Keratinocyte (primary cell): ENCODE results near the gene DDX41. TPM values are rescaled to one million over a fixed set of nuclear protein-coding genes. Genes with fewer than 3 reads are reported as not detected.

Source experiments
- DNase-seq: peaks from one replicate; pipeline ENCODE4 v3.0.0-alpha.2; 2011; ENCODE audit warnings: low read depth, missing footprints, low spot score
- FAIRE-seq: peaks from 2 replicates; lab custom pipeline; 2011; peaks lifted over from hg19 to GRCh38; lab: Jason Lieb, UNC
- H2AFZ ChIP-seq: 2 replicates; pipeline ENCODE4 v1.6.0; 2012; ENCODE audit warnings: low read length, control low read depth, inconsistent platforms; ENCODE audit not compliant: control insufficient read depth
- H3K27ac ChIP-seq: 2 replicates; pipeline ENCODE4 v1.5.1; 2011; ENCODE audit warnings: low read length; ENCODE audit not compliant: control insufficient read depth, insufficient read depth
- H3K27me3 ChIP-seq: 3 replicates; pipeline ENCODE4 v1.6.0; 2011; ENCODE audit warnings: low read length; ENCODE audit not compliant: control insufficient read depth, insufficient read depth; ENCODE audit errors: extremely low read depth
- H3K36me3 ChIP-seq, 2 experiments: 2 replicates in 1 of 2; 3 replicates in 1 of 2; pipeline ENCODE4 v1.5.1; 2011; ENCODE audit warnings: low read length in 2 of 2, mild to moderate bottlenecking in 1 of 2; ENCODE audit not compliant: control insufficient read depth in 2 of 2, insufficient read depth in 2 of 2; ENCODE audit errors: extremely low read depth in 1 of 2
- H3K4me1 ChIP-seq: 3 replicates; pipeline ENCODE4 v1.5.1; 2011; ENCODE audit warnings: low read length; ENCODE audit not compliant: control insufficient read depth, insufficient read depth; ENCODE audit errors: extremely low read depth
- H3K4me2 ChIP-seq: 3 replicates; pipeline ENCODE4 v1.6.0; 2011; ENCODE audit warnings: low read depth, low read length; ENCODE audit not compliant: control insufficient read depth, insufficient read depth; ENCODE audit errors: extremely low read depth
- H3K4me3 ChIP-seq, 3 experiments: fragments of 200-600 bp in 1 of 3; sonication (generic) in 1 of 3; 2 replicates in 2 of 3; 3 replicates in 1 of 3; pipeline ENCODE4 v1.5.1; 2011 to 2016; ENCODE audit warnings: low read length in 3 of 3, mild to moderate bottlenecking in 3 of 3, control low read depth in 2 of 3, inconsistent platforms in 1 of 3, low read depth in 1 of 3, mixed read lengths in 1 of 3, mixed run types in 1 of 3, moderate library complexity in 1 of 3; ENCODE audit not compliant: control insufficient read depth in 2 of 3, insufficient read depth in 2 of 3; ENCODE audit errors: extremely low read depth in 1 of 3
- H3K79me2 ChIP-seq: 2 replicates; pipeline ENCODE4 v1.6.0; 2012; ENCODE audit warnings: low read length; ENCODE audit not compliant: control insufficient read depth, insufficient read depth
- H3K9ac ChIP-seq: 3 replicates; pipeline ENCODE4 v1.6.0; 2011; ENCODE audit warnings: low read length; ENCODE audit not compliant: control insufficient read depth, insufficient read depth; ENCODE audit errors: extremely low read depth
- H3K9me1 ChIP-seq: 3 replicates; pipeline ENCODE4 v1.6.0; 2011; ENCODE audit warnings: low read length; ENCODE audit not compliant: control insufficient read depth, insufficient read depth; ENCODE audit errors: extremely low read depth
- H3K9me3 ChIP-seq: 2 replicates; pipeline ENCODE4 v1.5.1; 2012; ENCODE audit warnings: low read depth, low read length; ENCODE audit not compliant: control insufficient read depth
- H4K20me1 ChIP-seq: 3 replicates; pipeline ENCODE4 v1.6.0; 2011; ENCODE audit warnings: low read length; ENCODE audit not compliant: control insufficient read depth, insufficient read depth; ENCODE audit errors: extremely low read depth
- EZH2 ChIP-seq: IDR thresholded peaks from one replicate; pipeline ENCODE4 v1.6.1; 2012; ENCODE audit warnings: inconsistent platforms, mild to moderate bottlenecking, low read length, moderate library complexity
- dilution Hi-C: fragments of 300-500 bp; cut with MboI; formaldehyde crosslinking; loops from one replicate; pipeline ENCODE4 v1.7.0; 2020; ENCODE audit warnings: low sequenced_read_pairs; ENCODE audit not compliant: extremely low pct_ligation_motif_present
- polyA plus RNA-seq, 5 experiments: library from polyadenylated mRNA; depleted of rRNA in 3 of 5; stranded (reverse) in 3 of 5; stranded (forward) in 1 of 5; unstranded in 1 of 5; fragments of >200 nt; gene quantifications; 1 replicate in 1 of 5; 2 replicates in 3 of 5; 3 replicates in 1 of 5; pipeline versions ENCODE4 v1.2.1 to v1.2.3, GENCODE V29; 2011 to 2012; ENCODE audit warnings: missing spikeins in 2 of 5, low read depth in 1 of 5, low replicate concordance in 1 of 5
- TF ChIP-seq, protein P1 (sequence below), 3 experiments: IDR thresholded peaks in 1 of 3; conservative IDR thresholded peaks in 1 of 3; optimal IDR thresholded peaks in 1 of 3; 2 replicates in 2 of 3; 3 replicates in 1 of 3; pipeline versions ENCODE3 to v1.5.1; 2011; ENCODE audit warnings: low read length in 3 of 3, mild to moderate bottlenecking in 3 of 3, moderate library complexity in 2 of 3, control low read depth in 1 of 3, inconsistent platforms in 1 of 3; ENCODE audit not compliant: insufficient read depth in 2 of 3; ENCODE audit errors: extremely low read depth in 1 of 3

DDX41 gene
- polyA plus RNA-seq, 1 donor (not counting 4 experiments of a cell fraction or from before 2014, with no cell fraction given): 71.3 TPM

DNA sequence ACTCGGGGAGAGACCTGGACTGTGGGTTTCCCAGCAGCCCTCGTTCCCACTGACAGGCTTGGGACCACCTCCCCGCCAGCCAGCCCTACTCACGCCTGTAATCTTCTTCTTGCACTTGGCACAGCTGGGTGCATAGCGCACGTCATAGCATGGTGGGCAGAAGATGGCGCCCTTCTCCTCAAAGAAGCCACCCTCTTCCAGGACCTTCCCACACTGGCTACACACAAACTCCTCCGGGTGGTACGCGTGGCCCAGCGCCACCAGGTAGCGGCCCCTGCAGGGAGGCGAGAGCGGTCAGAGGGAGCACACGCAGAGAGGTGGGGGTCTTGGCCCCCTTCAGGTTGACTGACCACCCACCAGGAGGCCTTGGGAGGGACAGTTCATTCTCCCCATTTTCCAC is 28.8 kb downstream of the DDX41 start:
- Histone ChIP-seq H2AFZ (no peak overlapping the region), H3K36me3 (peaks cover 47 to 55% of the 10 kb centered on the region in 2 experiments), H4K20me1 (peaks cover 7% of the 10 kb centered on the region), H3K9me3 (no peaks in the 10 kb centered on the region), H3K4me1 (no peaks in the 10 kb centered on the region), H3K27me3 (no peaks in the 10 kb centered on the region), H3K9me1 (no peaks in the 10 kb centered on the region), H3K4me2 (no peak overlapping the region), H3K9ac (no peak overlapping the region), H3K27ac (no peak overlapping the region), H3K79me2 (peaks cover 14% of the 10 kb centered on the region), H3K4me3 (no peak overlapping the region)
- dilution Hi-C loops: no loop called here
- TF ChIP-seq, protein P1, sequence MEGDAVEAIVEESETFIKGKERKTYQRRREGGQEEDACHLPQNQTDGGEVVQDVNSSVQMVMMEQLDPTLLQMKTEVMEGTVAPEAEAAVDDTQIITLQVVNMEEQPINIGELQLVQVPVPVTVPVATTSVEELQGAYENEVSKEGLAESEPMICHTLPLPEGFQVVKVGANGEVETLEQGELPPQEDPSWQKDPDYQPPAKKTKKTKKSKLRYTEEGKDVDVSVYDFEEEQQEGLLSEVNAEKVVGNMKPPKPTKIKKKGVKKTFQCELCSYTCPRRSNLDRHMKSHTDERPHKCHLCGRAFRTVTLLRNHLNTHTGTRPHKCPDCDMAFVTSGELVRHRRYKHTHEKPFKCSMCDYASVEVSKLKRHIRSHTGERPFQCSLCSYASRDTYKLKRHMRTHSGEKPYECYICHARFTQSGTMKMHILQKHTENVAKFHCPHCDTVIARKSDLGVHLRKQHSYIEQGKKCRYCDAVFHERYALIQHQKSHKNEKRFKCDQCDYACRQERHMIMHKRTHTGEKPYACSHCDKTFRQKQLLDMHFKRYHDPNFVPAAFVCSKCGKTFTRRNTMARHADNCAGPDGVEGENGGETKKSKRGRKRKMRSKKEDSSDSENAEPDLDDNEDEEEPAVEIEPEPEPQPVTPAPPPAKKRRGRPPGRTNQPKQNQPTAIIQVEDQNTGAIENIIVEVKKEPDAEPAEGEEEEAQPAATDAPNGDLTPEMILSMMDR (optimal IDR thresholded peaks at IDR 0.05 in 1 of 3, IDR thresholded peaks at IDR 0.05 in 1 of 3, conservative IDR thresholded peaks at IDR 0.05 in 1 of 3; ENCODE audit: extremely low read depth in 1 of 3, insufficient read depth in 2 of 3, low read length in 3 of 3): no peak
- TF ChIP-seq EZH2: no peak
- no peak for DNase-seq
- no peak for FAIRE-seq

DNA sequence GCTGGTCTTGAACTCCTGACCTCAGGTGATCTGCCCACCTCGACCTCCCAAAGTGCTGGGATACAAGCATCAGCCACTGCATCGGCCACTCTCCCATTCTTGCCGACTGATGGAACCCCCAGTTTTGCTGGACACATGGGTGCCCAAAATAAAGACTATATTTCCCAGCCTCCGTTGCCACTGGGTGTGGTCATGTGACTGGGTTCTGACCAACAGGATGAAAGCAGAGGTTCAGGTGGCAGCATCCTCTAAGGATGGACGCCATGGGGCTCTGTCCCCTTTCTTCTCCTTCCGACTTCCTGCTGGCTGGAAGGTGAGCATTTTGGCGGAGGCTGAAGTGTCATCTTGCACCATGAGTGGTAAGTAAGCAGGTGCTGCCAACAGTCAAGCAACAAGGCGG is 29.6 kb downstream of the DDX41 start:
- TF ChIP-seq, protein P1 (optimal IDR thresholded peaks at IDR 0.05 in 1 of 3, IDR thresholded peaks at IDR 0.05 in 1 of 3, conservative IDR thresholded peaks at IDR 0.05 in 1 of 3; ENCODE audit: extremely low read depth in 1 of 3, insufficient read depth in 2 of 3, low read length in 3 of 3): no peak
- TF ChIP-seq EZH2: no peak
- H3K9ac ChIP-seq: no peak overlapping the region
- H3K27me3 ChIP-seq: no peaks in the 10 kb centered on the region
- H3K27ac ChIP-seq: no peak overlapping the region
- dilution Hi-C loops: no loop called here
- FAIRE-seq (no peak), DNase-seq (no peak)
- H2AFZ ChIP-seq: no peak overlapping the region
- H3K36me3 ChIP-seq: peaks cover 45 to 53% of the 10 kb centered on the region in 2 experiments
- peaks cover 8% of the 10 kb centered on the region for H3K79me2 ChIP-seq
- H3K9me1 ChIP-seq: no peaks in the 10 kb centered on the region
- H3K4me2 ChIP-seq: no peak overlapping the region
- H4K20me1 ChIP-seq: peaks cover 7% of the 10 kb centered on the region
- H3K4me1 ChIP-seq: no peaks in the 10 kb centered on the region
- no peak overlapping the region for H3K4me3 ChIP-seq
- H3K9me3 ChIP-seq: no peaks in the 10 kb centered on the region
